CD1c-positive myeloid dendritic cell (primary cell): ENCODE measurements around the gene SLAIN2.
"Not testable (repeated sequence)": the region's sequence is repeated elsewhere in the genome, so short reads cannot be mapped to it uniquely, and the experiment has no call there.

Experiments
- DNase-seq: peaks from one replicate; pipeline ENCODE4 v3.0.0-alpha.2; 2016; ENCODE audit errors: extremely low spot score

SLAIN2 gene

GRCh38 chr4:48340965-48341775, at the start of gene SLAIN2:
TSS of gene SLAIN2 (plus strand) at chr4:48341529. CDS start at chr4:48341740, 211 bp downstream.
- DNase-seq: peak; percentile 98

GRCh38 chr4:48292218-48292790, 49.0 kb upstream of the SLAIN2 start:
- not testable (repeated sequence) for DNase-seq

GRCh38 chr4:48295116-48295515, 46.2 kb upstream of the SLAIN2 start:
- DNase-seq: no peak

GRCh38 chr4:48296365-48296764, 45.0 kb upstream of the SLAIN2 start:
- no peak for DNase-seq

- no peak for DNase-seq
Measured at GRCh38 chr4:48297256-48297846, 44.0 kb upstream of the SLAIN2 start.

- DNase-seq: no peak
Measured at GRCh38 chr4:48299560-48299959, 41.8 kb upstream of the SLAIN2 start.

- DNase-seq: no peak
Measured at GRCh38 chr4:48300004-48300403, 41.3 kb upstream of the SLAIN2 start.

- no peak for DNase-seq
Measured at GRCh38 chr4:48305508-48305907, 35.8 kb upstream of the SLAIN2 start.

- DNase-seq: no peak
Measured at GRCh38 chr4:48307528-48307927, 33.8 kb upstream of the SLAIN2 start.

- DNase-seq: no peak
Measured at GRCh38 chr4:48308901-48309300, 32.4 kb upstream of the SLAIN2 start.

GRCh38 chr4:48311896-48312295, 29.4 kb upstream of the SLAIN2 start:
- DNase-seq: no peak

- not testable (repeated sequence) for DNase-seq
Measured at GRCh38 chr4:48314746-48315145, 26.6 kb upstream of the SLAIN2 start.

- DNase-seq: peak; percentile 61
Measured at GRCh38 chr4:48315728-48316630, 25.4 kb upstream of the SLAIN2 start.

GRCh38 chr4:48321312-48321711, 20.0 kb upstream of the SLAIN2 start:
- DNase-seq: no peak

GRCh38 chr4:48322063-48322462, 19.3 kb upstream of the SLAIN2 start:
- DNase-seq: no peak

- no peak for DNase-seq
Measured at GRCh38 chr4:48324281-48324680, 17.0 kb upstream of the SLAIN2 start.

GRCh38 chr4:48329193-48329592, 12.1 kb upstream of the SLAIN2 start:
- no peak for DNase-seq

- no peak for DNase-seq
Measured at GRCh38 chr4:48329976-48330375, 11.4 kb upstream of the SLAIN2 start.

GRCh38 chr4:48331577-48332330, 9.6 kb upstream of the SLAIN2 start:
- peak; percentile 50 for DNase-seq

GRCh38 chr4:48332661-48333060, 8.7 kb upstream of the SLAIN2 start:
- DNase-seq: no peak

GRCh38 chr4:48333587-48333986, 7.7 kb upstream of the SLAIN2 start:
- no peak for DNase-seq
